Smooth muscle cell (in vitro differentiated cells): Measurements from ENCODE around the gene MCAM. TPM values are rescaled to one million over a fixed set of nuclear protein-coding genes. Genes with fewer than 3 reads are reported as not detected.

Experiments used
- DNase-seq: peaks from one replicate; lab custom pipeline; 2025; ENCODE audit not compliant: unreplicated experiment; lab: John Stamatoyannopoulos, UW
- H2AFZ ChIP-seq: fragments of 200-600 bp; sonication (generic); 2 replicates; pipeline ENCODE4 v1.6.0; 2016; ENCODE audit warnings: antibody characterized with exemption, low read depth, mild to moderate bottlenecking
- H3F3A ChIP-seq: fragments of 200-600 bp; sonication (generic); 2 replicates; pipeline ENCODE4 v1.6.0; 2017; ENCODE audit warnings: antibody characterized with exemption, low read depth
- H3K27ac ChIP-seq: fragments of 200-600 bp; sonication (generic); 2 replicates; pipeline ENCODE4 v1.5.1; 2016; ENCODE audit warnings: low read depth, mild to moderate bottlenecking
- H3K27me3 ChIP-seq: fragments of 200-600 bp; sonication (generic); 2 replicates; pipeline ENCODE4 v1.6.1; 2016; ENCODE audit warnings: low read depth, mild to moderate bottlenecking
- H3K36me3 ChIP-seq: fragments of 200-600 bp; sonication (generic); 2 replicates; pipeline ENCODE4 v1.5.1; 2016; ENCODE audit warnings: low read depth
- H3K4me1 ChIP-seq: fragments of 200-600 bp; sonication (generic); 2 replicates; pipeline ENCODE4 v1.5.1; 2016; ENCODE audit warnings: low read depth
- H3K4me2 ChIP-seq: fragments of 200-600 bp; sonication (generic); 2 replicates; pipeline ENCODE4 v1.6.0; 2016; ENCODE audit warnings: mild to moderate bottlenecking
- H3K4me3 ChIP-seq: fragments of 200-600 bp; sonication (generic); 2 replicates; pipeline ENCODE4 v1.5.1; 2016; ENCODE audit warnings: mild to moderate bottlenecking
- H3K79me2 ChIP-seq: fragments of 200-600 bp; sonication (generic); 2 replicates; pipeline ENCODE4 v1.6.0; 2016; ENCODE audit warnings: low read depth, mild to moderate bottlenecking
- H3K9ac ChIP-seq: fragments of 200-600 bp; sonication (generic); 2 replicates; pipeline ENCODE4 v1.6.0; 2016; ENCODE audit warnings: low read depth
- H3K9me3 ChIP-seq: fragments of 200-600 bp; sonication (generic); replicated peaks from 2 replicates; pipeline ENCODE4 v1.5.1; 2016; ENCODE audit warnings: low read depth
- H4K20me1 ChIP-seq: fragments of 200-600 bp; sonication (generic); 2 replicates; pipeline ENCODE4 v1.6.0; 2016; ENCODE audit warnings: low read depth
- CTCF ChIP-seq: fragments of 200-600 bp; sonication (generic); IDR thresholded peaks from 2 replicates; pipeline ENCODE4 v1.5.1; 2017; ENCODE audit warnings: borderline replicate concordance, mild to moderate bottlenecking, antibody characterized with exemption; ENCODE audit not compliant: insufficient read depth, poor library complexity, severe bottlenecking
- WGBS: methylation state at CpG from one replicate; pipeline ENCODE4 v1.1.7; 2016; ENCODE audit warnings: low lambda C conversion rate; 5-methylcytosine and 5-hydroxymethylcytosine counted together
- polyA plus RNA-seq: library from polyadenylated mRNA; unstranded; fragments of >200 nt; fragmentation: Nextera tagmentation; extraction: Ambion mirVana; gene quantifications from 2 replicates; pipeline ENCODE4 v1.2.1, GENCODE V29; 2016
- total RNA-seq: library from RNA; depleted of rRNA; stranded (reverse); fragments of >200 nt; gene quantifications from 2 replicates; pipeline ENCODE4 v1.2.3, GENCODE V29; 2014

The MCAM gene
- total and polyA plus RNA-seq, 2 experiments from 2014 or later = 30.7 to 138 TPM

GRCh38 chr11:119338318-119338890 is 21.5 kb upstream of the MCAM start:
- Histone ChIP-seq H3K4me1 (peaks cover 44% of the 10 kb centered on the region), H3K27ac (peak overlapping the region; percentile 71), H3K9me3 (no peaks in the 10 kb centered on the region), H3F3A (peaks cover 13% of the 10 kb centered on the region), H2AFZ (no peak overlapping the region), H3K4me3 (peak overlapping the region; percentile 66), H3K36me3 (no peaks in the 10 kb centered on the region), H4K20me1 (no peaks in the 10 kb centered on the region), H3K4me2 (peak overlapping the region; percentile 98), H3K27me3 (peaks cover 32% of the 10 kb centered on the region), H3K9ac (no peak overlapping the region), H3K79me2 (peaks cover 14% of the 10 kb centered on the region)
- TF ChIP-seq CTCF = peak; percentile 90
- DNase-seq = peak; percentile 63
- WGBS = 9% methylated on average over 17 of the region's 17 CpGs

GRCh38 chr11:119337581-119338317 is 20.8 kb upstream of the MCAM start:
- peak overlapping the region; percentile 71 for H3K27ac ChIP-seq
- no peaks in the 10 kb centered on the region for H3K9me3 ChIP-seq
- H2AFZ ChIP-seq = no peak overlapping the region
- H3F3A ChIP-seq = peaks cover 13% of the 10 kb centered on the region
- H3K9ac ChIP-seq = no peak overlapping the region
- DNase-seq = peak; percentile 63
- H4K20me1 ChIP-seq = no peaks in the 10 kb centered on the region
- H3K27me3 ChIP-seq = peaks cover 26% of the 10 kb centered on the region
- peaks cover 50% of the 10 kb centered on the region for H3K4me1 ChIP-seq
- WGBS = 6% methylated on average over 8 of the region's 9 CpGs
- TF ChIP-seq CTCF = no peak
- peak overlapping the region; percentile 98 for H3K4me2 ChIP-seq
- no peaks in the 10 kb centered on the region for H3K36me3 ChIP-seq
- peaks cover 14% of the 10 kb centered on the region for H3K79me2 ChIP-seq
- H3K4me3 ChIP-seq = peak overlapping the region; percentile 66

GRCh38 chr11:119336744-119337469 is 20.0 kb upstream of the MCAM start:
- peak overlapping the region; percentile 98 for H3K4me2 ChIP-seq
- H3K4me1 ChIP-seq = peaks cover 52% of the 10 kb centered on the region
- H3K4me3 ChIP-seq = no peak overlapping the region
- H3F3A ChIP-seq = peaks cover 13% of the 10 kb centered on the region
- peaks cover 19% of the 10 kb centered on the region for H3K27me3 ChIP-seq
- H3K9me3 ChIP-seq = no peaks in the 10 kb centered on the region
- H3K9ac ChIP-seq = no peak overlapping the region
- no peak for DNase-seq
- peaks cover 14% of the 10 kb centered on the region for H3K79me2 ChIP-seq
- no peak for TF ChIP-seq CTCF
- no peak overlapping the region for H2AFZ ChIP-seq
- 95% methylated on average over 9 of the region's 9 CpGs for WGBS
- peak overlapping the region; percentile 71 for H3K27ac ChIP-seq
- H3K36me3 ChIP-seq = no peaks in the 10 kb centered on the region
- H4K20me1 ChIP-seq = no peaks in the 10 kb centered on the region
